CD4-positive, alpha-beta T cell treated with Interleukin-4 for 4 hours (primary cell): ENCODE data around the gene NT5DC2.

Source experiments
- DNase-seq: peaks from one replicate; pipeline ENCODE4 v3.0.0-alpha.2; 2020

The NT5DC2 gene

DNA sequence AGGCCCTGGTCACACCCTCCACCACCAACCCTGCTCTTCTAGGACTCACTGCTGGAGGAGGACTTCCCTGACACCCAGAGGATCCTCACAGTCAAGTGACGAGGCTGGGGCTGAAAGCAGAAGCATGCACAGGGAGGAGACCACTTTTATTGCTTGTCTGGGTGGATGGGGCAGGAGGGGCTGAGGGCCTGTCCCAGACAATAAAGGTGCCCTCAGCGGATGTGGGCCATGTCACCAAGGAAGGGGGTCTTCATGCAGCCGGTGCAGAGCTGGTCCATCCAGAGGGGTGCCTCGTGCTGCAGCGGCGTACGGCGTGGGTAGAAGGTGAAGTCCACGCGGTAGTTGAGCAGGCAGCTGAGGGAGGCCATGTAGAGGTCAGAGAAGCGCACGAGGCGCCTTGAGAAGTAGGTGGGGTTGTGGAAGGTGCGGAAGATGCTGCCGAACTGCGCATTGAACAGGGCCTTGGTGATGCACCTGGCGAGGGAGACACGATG is 9.4 kb downstream of the NT5DC2 start:
- no peak for DNase-seq

DNA sequence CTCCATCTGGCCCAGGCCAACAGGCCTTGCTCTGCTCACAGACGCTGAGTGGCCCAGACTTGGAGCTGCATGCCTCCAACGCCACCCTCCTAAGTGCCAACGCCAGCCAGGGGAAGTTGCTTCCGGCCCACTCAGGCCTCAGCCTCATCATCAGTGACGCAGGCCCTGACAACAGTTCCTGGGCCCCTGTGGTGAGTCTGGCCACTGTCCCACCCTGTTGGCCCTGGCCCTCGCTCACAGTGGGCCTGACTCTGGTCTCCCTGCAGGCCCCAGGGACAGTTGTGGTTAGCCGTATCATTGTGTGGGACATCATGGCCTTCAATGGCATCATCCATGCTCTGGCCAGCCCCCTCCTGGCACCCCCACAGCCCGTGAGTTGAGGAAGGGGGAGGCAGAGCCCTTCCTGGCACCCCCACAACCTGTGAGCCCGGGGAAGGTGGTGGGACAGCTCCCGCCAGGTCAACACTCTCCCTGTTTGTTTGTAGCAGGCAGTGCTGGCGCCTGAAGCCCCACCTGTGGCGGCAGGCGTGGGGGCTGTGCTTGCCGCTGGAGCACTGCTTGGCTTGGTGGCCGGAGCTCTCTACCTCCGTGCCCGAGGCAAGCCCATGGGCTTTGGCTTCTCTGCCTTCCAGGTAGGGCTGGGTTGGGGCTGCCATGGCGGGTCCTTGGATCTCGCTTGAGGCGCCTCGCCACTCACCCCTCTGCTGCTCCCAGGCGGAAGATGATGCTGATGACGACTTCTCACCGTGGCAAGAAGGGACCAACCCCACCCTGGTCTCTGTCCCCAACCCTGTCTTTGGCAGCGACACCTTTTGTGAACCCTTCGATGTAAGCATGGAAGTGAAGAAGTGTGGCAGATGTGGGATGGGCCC is 10.0 kb downstream of the NT5DC2 start:
- no peak for DNase-seq

DNA sequence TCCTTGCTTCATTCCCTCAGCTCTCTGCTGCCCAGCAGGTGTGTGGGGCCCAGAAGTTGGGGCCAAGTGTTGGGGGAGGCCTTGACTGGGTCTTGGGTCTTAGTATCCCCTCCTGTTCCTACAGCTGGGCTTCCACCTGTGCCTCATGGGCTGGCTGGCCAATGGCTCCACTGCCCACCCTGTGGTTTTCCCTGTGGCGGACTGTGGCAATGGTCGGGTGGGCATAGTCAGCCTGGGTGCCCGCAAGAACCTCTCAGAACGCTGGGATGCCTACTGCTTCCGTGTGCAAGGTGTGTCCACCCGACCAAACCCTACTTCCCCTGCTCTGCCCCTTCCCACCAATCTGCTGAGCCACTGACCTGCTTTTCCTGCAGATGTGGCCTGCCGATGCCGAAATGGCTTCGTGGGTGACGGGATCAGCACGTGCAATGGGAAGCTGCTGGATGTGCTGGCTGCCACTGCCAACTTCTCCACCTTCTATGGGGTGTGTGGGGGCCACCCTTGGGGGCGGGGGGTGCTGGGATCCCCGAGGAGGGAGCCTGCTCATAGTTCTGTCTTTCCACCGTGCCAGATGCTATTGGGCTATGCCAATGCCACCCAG is 10.9 kb downstream of the NT5DC2 start:
- no peak for DNase-seq

DNA sequence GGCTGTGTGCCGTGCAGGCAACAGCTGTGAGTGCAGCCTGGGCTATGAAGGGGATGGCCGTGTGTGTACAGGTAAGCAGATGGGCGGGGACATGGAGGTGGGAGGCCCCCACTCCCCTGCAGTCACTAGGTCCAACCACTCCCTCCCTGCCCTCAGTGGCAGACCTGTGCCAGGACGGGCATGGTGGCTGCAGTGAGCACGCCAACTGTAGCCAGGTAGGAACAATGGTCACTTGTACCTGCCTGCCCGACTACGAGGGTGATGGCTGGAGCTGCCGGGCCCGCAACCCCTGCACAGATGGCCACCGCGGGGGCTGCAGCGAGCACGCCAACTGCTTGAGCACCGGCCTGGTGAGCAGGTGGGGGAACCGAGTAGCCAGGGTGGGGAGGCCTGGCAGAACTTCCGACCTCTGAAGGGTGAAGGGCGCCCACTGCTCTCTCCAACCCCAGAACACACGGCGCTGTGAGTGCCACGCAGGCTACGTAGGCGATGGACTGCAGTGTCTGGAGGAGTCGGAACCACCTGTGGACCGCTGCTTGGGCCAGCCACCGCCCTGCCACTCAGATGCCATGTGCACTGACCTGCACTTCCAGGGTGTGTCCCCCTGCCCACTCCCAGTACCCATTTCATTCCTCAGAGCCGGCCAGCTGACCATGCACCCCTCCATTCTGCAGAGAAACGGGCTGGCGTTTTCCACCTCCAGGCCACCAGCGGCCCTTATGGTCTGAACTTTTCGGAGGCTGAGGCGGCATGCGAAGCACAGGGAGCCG is 11.6 kb downstream of the NT5DC2 start:
- DNase-seq, result no peak

DNA sequence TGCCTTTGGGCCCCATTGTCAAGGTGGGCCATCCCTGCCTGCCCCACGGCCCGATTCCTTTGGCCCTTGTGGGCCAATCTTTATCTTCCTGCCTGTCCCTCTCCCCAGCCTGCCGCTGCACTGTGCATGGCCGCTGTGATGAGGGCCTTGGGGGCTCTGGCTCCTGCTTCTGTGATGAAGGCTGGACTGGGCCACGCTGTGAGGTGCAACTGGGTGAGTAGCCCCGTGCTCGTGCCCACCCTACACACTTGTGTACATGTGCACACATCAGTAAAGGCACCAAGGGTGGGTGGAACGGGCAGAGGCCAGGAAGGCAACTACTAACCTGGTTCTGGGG is 12.2 kb downstream of the NT5DC2 start:
- no peak for DNase-seq

DNA sequence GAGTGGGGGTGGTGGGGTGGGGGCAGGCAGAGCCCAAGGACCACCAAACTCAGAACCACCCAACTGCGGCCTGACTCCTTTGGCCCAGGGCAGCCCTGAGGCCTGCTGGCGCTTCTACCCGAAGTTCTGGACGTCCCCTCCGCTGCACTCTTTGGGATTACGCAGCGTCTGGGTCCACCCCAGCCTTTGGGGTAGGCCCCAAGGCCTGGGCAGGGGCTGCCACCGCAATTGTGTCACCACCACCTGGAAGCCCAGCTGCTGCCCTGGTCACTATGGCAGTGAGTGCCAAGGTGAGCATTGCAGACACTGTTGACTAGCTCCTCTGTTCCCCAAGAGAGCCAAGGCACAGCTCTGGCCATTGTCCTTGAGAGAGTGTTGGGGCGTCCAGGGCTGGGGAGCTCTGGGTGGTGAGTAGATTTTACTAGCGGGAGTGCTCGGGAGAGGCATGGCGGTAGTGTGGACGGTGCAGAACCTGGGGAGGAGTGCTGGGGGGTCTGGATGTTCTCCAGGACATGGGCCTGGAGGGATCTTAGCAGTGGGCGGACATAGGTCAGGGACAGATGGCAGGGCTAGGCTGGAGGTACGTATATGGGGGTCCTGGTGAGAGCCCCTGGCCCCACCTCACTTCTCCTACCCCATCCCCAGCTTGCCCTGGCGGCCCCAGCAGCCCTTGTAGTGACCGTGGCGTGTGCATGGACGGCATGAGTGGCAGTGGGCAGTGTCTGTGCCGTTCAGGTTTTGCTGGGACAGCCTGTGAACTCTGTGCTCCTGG is 12.8 kb downstream of the NT5DC2 start:
- no peak for DNase-seq

DNA sequence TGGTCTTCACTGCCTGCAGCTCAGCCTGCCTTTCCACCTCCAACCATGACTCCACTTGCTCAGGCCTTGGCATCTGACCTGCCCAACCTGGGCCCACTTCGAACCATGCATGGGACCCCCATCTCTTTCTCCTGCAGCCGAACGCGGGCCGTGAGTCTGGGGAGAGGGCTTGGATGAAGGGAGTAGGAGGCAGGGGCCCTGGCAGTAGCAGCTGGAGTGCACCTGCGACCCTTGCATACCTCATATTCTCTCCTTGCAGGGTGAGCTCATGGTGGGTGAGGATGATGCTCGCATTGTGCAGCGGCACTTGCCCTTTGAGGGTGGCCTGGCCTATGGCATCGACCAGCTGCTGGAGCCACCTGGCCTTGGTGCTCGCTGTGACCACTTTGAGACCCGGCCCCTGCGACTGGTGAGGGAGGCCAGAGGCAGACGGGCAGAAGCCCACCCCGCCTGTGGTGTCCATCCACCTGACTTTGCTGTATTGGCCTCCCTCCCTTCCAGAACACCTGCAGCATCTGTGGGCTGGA is 13.5 kb downstream of the NT5DC2 start:
- no peak for DNase-seq

DNA sequence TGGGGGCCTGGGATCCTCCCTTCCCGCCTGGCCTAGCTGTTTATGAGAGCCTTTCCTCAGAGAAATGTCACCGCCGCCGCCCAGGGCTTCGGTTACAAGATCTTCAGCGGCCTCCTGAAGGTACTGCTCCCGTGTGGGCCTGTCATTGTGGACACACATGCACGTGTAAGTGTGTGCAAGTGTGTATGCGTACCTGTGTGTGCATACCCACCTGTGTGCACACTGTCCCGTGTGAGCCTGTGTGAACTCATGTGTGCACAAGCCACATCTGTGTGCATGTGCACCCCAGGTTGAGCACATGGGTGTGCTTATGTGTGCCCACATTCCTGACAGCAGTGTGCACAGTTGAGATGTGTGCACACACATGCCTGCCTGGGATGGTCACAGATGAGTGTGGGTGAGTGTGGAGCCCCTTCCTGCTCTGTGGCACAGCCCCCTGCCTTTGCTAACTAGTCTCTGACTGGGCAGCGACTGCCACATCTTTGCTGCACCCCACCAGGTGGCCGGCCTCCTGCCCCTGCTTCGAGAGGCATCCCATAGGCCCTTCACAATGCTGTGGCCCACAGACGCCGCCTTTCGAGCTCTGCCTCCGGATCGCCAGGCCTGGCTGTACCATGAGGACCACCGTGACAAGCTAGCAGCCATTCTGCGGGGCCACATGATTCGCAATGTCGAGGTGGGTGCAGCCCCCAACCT is 14.1 kb downstream of the NT5DC2 start:
- DNase-seq, result no peak

DNA sequence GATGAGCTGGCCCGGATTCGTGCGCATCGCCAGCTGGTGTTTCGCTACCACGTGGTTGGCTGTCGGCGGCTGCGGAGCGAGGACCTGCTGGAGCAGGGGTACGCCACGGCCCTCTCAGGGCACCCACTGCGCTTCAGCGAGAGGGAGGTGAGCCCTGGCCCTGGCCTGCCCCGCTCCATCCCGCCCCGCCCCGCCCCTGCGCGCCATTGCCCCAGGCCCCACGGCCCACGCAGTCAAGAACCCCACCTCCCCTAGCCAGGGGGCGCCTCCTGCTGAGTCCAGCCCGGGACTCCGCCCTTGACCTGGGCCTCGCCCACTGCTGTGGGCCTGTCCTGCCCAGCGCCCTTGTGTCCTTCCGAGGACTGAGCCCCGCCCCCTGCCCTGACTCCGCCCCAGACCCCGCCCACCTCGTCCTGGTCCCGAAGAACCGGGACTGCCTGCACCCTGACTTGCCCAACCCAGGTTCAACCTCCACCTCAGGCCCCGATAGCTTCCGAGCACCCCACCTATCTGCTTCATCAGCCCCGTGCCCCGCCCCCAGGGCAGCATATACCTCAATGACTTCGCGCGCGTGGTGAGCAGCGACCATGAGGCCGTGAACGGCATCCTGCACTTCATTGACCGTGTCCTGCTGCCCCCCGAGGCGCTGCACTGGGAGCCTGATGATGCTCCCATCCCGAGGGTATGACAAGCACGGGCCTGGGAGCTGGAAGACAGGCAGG is 14.8 kb downstream of the NT5DC2 start:
- DNase-seq, result no peak

DNA sequence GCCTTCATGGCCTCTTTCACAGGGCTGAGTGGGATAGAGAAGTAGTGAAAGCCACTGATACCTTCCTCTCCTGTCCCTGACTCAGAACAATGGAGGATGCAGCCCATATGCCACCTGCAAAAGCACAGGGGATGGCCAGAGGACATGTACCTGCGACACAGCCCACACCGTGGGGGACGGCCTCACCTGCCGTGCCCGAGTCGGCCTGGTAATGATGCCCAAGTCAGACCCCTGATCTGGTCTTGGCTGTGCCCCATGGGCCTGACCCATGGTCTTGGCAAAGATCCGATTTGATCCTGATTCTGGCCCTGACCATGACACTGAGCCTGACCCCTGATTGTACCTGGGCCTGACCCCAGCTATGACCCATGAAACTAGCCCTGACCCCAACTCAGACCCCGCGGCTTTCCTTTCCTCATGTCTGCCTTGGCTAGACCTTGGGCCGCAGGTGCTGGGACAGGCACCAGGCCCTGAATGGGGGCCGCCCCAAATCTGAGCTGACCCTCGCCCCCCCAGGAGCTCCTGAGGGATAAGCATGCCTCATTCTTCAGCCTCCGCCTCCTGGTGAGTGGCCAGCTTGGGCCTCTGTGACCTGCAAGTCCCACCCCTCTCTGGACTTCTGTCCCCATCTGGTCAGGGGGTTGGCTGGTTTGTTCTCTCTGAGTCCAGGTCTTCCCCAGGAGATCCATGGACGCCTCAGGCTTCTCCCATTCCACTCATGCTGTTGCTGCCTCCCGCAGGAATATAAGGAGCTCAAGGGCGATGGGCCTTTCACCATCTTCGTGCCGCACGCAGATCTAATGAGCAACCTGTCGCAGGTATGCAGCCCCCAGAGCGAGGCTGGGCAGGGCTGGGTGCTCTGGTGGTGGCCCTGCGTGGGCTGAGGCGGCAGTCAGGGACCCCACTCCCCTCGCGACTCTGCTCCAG is 15.6 kb downstream of the NT5DC2 start:
- no peak for DNase-seq

DNA sequence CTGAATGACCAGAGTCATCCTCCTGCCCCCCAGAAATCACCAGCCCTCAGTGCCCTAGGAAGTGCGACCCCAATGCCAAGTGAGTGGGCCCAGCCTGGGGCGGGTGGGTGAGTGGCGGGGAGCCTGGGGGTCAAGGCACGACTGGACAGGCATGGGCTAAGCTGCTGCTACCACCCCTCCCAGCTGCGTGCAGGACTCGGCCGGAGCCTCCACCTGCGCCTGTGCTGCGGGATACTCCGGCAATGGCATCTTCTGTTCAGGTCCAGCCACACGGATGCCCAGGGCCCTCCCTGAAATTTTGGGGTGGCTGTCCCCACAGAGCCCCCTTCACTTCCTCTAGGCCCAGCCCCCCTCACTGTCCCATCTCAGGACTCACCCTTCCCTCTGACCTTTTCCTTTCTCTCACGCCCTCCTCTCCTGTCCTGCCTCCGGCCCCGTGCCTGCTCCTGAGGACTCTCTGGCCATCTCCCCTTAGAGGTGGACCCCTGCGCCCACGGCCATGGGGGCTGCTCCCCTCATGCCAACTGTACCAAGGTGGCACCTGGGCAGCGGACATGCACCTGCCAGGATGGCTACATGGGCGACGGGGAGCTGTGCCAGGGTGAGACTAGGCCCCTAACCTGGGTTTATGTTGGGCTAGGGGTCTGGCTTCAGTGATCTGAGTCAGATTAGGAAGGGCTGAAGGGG is 17.0 kb downstream of the NT5DC2 start:
- DNase-seq, result no peak

DNA sequence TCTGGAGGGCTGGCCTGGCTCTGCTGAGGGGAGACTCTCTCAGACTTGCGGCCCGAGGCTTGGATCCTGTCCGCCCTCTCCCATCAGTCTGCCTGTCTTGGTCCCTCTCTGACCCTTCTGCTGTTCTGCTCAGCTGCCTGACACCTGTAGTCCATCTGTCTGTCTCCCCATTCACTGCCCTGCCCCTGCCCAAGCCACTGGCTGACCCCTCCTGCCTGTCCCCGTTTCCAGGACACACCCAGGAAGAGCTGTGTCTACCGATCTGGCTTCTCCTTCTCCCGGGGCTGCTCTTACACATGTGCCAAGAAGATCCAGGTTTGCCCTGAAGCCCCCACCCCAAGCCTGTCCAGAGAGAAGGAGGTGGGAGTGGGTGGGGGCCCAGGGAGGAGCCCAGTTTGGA is 18.5 kb downstream of the NT5DC2 start:
- DNase-seq, result no peak

DNA sequence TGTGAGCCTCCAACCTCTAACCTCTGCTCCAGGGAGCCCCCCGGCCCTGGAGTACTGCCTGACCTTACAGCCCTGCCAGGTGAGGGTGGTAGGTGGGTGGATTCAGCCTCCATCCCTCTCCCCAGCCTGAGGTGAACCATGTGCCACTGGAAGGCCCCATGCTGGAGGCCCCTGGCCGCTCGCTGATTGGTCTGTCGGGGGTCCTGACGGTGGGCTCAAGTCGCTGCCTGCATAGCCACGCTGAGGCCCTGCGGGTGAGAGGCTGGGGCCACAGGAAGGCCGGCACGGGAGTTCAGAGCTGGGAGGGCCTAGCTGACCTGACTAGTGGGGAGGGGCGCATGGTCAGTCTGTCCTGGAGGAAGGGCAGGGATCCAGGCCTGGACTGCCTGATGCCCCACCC is 19.1 kb downstream of the NT5DC2 start:
- no peak for DNase-seq

DNA sequence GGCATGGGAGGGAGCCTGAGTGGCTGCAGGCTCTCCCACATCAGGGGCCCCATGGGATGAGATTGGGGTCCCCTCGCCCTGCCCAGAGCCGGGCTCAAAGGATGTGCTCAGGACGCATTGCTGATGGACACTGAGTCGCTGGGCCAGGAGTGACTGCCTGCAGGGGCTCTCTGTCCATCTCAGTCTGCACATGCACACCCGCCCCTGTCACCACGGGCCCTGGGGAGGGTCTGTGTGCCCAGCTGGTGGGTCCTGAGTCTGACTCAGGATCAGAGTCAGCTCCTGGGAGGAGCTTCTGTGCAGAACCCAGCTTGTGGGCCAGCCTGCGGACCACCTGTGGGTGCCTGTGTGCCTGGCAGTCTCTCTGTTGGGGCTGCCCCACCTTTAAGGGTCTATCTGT is 20.4 kb downstream of the NT5DC2 start:
- no peak for DNase-seq

DNA sequence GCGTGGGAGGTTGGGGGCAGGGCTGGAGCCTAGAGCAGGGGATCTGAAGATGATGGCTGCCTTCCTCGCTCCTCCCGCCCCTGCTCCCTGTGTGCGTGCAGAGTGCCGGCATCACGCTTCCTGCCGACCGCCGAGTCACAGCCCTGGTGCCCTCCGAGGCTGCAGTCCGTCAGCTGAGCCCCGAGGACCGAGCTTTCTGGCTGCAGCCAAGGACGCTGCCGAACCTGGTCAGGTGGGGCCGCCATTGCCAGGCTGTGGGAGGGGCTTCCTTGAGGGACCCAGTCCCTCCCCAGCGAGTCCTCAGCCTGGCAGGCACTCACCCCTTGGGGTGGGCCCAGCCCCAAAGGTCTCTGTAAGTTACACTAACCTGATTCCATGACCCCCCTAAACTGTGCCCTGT is 20.9 kb downstream of the NT5DC2 start:
- no peak for DNase-seq

DNA sequence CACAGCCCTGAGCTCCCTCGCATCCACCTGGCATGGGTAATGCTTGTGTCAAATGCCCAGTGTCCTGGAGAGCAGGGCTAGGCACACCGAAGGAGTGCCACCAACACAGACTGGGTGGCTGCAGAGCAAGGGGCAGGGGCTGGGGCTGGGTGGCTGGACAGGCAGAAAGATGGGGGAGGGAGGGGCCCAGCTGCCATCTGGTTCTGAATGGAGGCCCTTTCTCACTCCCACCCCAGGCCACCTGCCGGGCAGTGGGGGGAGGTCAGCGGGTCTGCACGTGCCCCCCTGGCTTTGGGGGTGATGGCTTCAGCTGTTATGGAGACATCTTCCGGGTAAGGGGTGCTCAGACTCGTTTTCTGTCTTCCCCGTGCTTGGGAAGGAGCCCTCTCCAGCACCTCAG is 21.6 kb downstream of the NT5DC2 start:
- DNase-seq, result no peak

DNA sequence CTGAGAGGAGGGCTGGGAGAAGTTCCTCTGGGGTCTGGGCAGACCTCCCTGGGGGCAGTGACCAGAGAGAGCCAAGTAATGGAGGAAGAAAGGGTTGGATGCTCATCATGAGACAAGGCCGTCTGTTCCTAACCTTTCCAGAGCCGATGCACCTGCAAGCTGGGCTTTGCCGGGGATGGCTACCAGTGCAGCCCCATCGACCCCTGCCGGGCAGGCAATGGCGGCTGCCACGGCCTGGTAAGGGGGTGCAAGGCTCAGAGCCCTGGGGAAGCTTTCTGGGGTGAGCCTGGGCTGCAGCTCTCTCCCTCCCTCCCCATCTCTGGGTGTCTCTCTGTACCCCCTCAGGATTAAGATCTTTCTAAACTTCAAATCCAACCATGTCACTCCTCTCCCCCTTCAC is 22.1 kb downstream of the NT5DC2 start:
- no peak for DNase-seq

DNA sequence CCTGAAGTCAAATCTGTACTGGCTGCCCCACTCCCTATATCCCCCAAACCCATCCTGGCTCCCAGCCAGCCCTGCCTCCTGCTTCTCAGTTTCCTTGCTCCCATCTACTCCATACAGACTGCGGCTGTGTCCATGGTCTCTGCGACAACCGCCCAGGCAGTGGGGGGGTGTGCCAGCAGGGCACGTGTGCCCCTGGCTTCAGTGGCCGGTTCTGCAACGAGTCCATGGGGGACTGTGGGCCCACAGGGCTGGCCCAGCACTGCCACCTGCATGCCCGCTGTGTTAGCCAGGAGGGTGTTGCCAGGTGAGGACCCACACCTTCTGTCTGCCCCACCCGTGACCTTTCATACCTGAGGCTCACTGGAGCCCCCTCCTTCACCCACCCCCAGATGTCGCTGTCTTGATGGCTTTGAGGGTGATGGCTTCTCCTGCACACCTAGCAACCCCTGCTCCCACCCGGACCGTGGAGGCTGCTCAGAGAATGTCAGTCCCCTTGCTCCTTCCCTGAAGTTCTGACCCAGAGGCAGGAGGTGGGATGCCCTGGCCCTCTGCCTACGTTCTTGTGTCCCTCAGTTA is 23.8 kb downstream of the NT5DC2 start:
- DNase-seq, result no peak

DNA sequence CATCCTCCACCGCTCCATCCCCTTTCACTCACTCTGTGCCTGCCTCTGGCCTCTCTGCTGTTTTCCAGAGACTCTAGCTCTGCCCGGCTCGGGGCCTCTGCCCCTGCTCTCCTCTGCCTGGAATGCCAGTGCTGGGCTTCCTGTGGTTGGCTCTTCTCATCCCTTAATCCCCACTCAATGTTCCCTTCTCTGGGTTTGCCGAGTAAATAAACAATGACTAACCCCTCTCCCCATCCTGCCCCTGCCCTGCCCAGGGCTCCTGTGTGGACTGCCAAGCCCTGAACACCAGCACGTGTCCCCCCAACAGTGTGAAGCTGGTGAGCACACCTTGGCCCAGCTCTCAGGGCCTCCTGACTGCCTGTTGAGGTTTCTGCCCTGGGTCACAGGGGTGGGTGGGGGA is 26.3 kb downstream of the NT5DC2 start:
- DNase-seq, result no peak
